H1 (cell line): ENCODE data around the gene EZH2. TPM values are rescaled to one million over a fixed set of nuclear protein-coding genes. Genes with fewer than 3 reads are reported as not detected.

Source experiments
- CTCF ChIA-PET: fragments of 300-600 bp; sonication (Branson Sonifier 250); formaldehyde crosslinking; loops from one replicate; lab custom pipeline; 2021; ENCODE audit not compliant: partially characterized antibody; lab: Charles Lee
- POLR2A ChIA-PET: fragments of 300-600 bp; sonication (Branson Sonifier 250); formaldehyde crosslinking; loops from one replicate; lab custom pipeline; 2021; ENCODE audit warnings: inconsistent platforms; ENCODE audit not compliant: partially characterized antibody; lab: Charles Lee
- DNase-seq, 2 experiments: peaks; one replicate each; pipeline versions ENCODE4 v3.0.0 to v3.0.0-alpha.2; 2010 to 2022; ENCODE audit warnings: low spot score in 2 of 2, low read depth in 1 of 2, mixed read lengths in 1 of 2
- FAIRE-seq: peaks from 2 replicates; lab custom pipeline; 2011; peaks lifted over from hg19 to GRCh38; lab: Jason Lieb, UNC
- H2AFZ ChIP-seq: 2 replicates; pipeline ENCODE4 v1.8.1; 2012; ENCODE audit warnings: low read length, inconsistent platforms
- H2AK5ac ChIP-seq: 2 replicates; pipeline ENCODE4 v1.6.1; 2013; ENCODE audit warnings: low read depth, low read length
- H2BK120ac ChIP-seq: replicated peaks from 2 replicates; pipeline ENCODE3; 2013; ENCODE audit warnings: low read depth, low read length, inconsistent platforms
- H2BK12ac ChIP-seq: 2 replicates; pipeline ENCODE4 v1.6.1; 2013; ENCODE audit warnings: low read depth, low read length
- H2BK15ac ChIP-seq: 2 replicates; pipeline ENCODE4 v1.6.1; 2013; ENCODE audit warnings: low read length
- H2BK20ac ChIP-seq: 2 replicates; pipeline ENCODE4 v1.6.1; 2013; ENCODE audit warnings: low read length
- H2BK5ac ChIP-seq: 2 replicates; pipeline ENCODE4 v1.6.1; 2013; ENCODE audit warnings: low read depth, low read length
- H3K14ac ChIP-seq: 2 replicates; pipeline ENCODE4 v1.6.1; 2013; ENCODE audit warnings: inconsistent platforms; ENCODE audit not compliant: insufficient read length
- H3K18ac ChIP-seq: 2 replicates; pipeline ENCODE4 v1.6.1; 2013; ENCODE audit warnings: low read length; ENCODE audit errors: extremely low read depth
- H3K23ac ChIP-seq: 2 replicates; pipeline ENCODE4 v1.6.1; 2013; ENCODE audit warnings: inconsistent platforms; ENCODE audit not compliant: insufficient read length
- H3K23me2 ChIP-seq: 2 replicates; pipeline ENCODE4 v1.6.1; 2013; ENCODE audit warnings: low read depth, low read length
- H3K27ac ChIP-seq: 2 replicates; pipeline ENCODE4 v1.6.1; 2011; ENCODE audit warnings: low read depth, low read length, inconsistent platforms
- H3K27me3 ChIP-seq, 4 experiments: replicated peaks in 1 of 4; 1 replicate in 1 of 4; 2 replicates in 3 of 4; pipeline versions ENCODE4 v1.6.1 to v1.8.1; 2011 to 2013; ENCODE audit warnings: low read length in 3 of 4, mild to moderate bottlenecking in 3 of 4, inconsistent platforms in 2 of 4, mixed read lengths in 2 of 4, moderate library complexity in 1 of 4; ENCODE audit not compliant: control insufficient read depth in 3 of 4, insufficient read depth in 3 of 4; ENCODE audit errors: extremely low read depth in 1 of 4
- H3K36me3 ChIP-seq, 4 experiments: 2 replicates each; pipeline versions ENCODE4 v1.6.1 to v1.8.1; 2011 to 2013; ENCODE audit warnings: mild to moderate bottlenecking in 4 of 4, low read length in 3 of 4, moderate library complexity in 2 of 4, control low read depth in 1 of 4, inconsistent platforms in 1 of 4; ENCODE audit not compliant: insufficient read depth in 4 of 4, control insufficient read depth in 2 of 4
- H3K4ac ChIP-seq: replicated peaks from 2 replicates; pipeline ENCODE3; 2013; ENCODE audit warnings: low read length, low read depth, mixed read lengths, inconsistent platforms; ENCODE audit not compliant: insufficient read length
- H3K4me1 ChIP-seq, 4 experiments: replicated peaks in 1 of 4; 1 replicate in 1 of 4; 2 replicates in 3 of 4; pipeline versions ENCODE4 v1.6.1 to v1.8.1; 2011 to 2013; ENCODE audit warnings: low read length in 3 of 4, inconsistent platforms in 2 of 4, mixed read lengths in 1 of 4; ENCODE audit not compliant: insufficient read depth in 4 of 4, control insufficient read depth in 3 of 4
- H3K4me2 ChIP-seq, 2 experiments: 2 replicates each; pipeline versions ENCODE4 v1.6.1 to v1.8.1; 2011 to 2013; ENCODE audit warnings: low read depth in 2 of 2, low read length in 2 of 2, control low read depth in 1 of 2, inconsistent platforms in 1 of 2, mild to moderate bottlenecking in 1 of 2; ENCODE audit not compliant: insufficient read depth in 1 of 2
- H3K4me3 ChIP-seq, 4 experiments: fragments of 200-600, 300-600 bp in 1 of 4; sonication (generic), shearing (Covaris generic), sonication (Bioruptor Twin) in 1 of 4; 2 replicates each; pipeline versions ENCODE4 v1.5.1 to v1.8.1; 2011 to 2016; ENCODE audit warnings: low read length in 4 of 4, low read depth in 3 of 4, control low read depth in 2 of 4, inconsistent platforms in 2 of 4, mild to moderate bottlenecking in 2 of 4, mixed read lengths in 1 of 4, moderate library complexity in 1 of 4; ENCODE audit not compliant: insufficient read depth in 2 of 4; ENCODE audit errors: extremely low read depth in 1 of 4
- H3K56ac ChIP-seq: replicated peaks from 2 replicates; pipeline ENCODE3; 2013; ENCODE audit warnings: low read depth, mild to moderate bottlenecking, mixed read lengths, low read length, inconsistent platforms; ENCODE audit not compliant: insufficient read length
- H3K79me1 ChIP-seq: 2 replicates; pipeline ENCODE4 v1.6.1; 2013; ENCODE audit warnings: low read depth, low read length, control low read depth
- H3K79me2 ChIP-seq, 2 experiments: 2 replicates each; pipeline versions ENCODE4 v1.6.1 to v1.8.1; 2012 to 2013; ENCODE audit warnings: low read length in 2 of 2, mild to moderate bottlenecking in 2 of 2, inconsistent platforms in 1 of 2; ENCODE audit not compliant: insufficient read depth in 2 of 2, control insufficient read depth in 1 of 2
- H3K9ac ChIP-seq, 4 experiments: replicated peaks in 1 of 4; 1 replicate in 1 of 4; 2 replicates in 3 of 4; pipeline versions ENCODE4 v1.6.1 to v1.8.1; 2011 to 2013; ENCODE audit warnings: low read depth in 3 of 4, low read length in 3 of 4, control low read depth in 2 of 4, mild to moderate bottlenecking in 2 of 4, moderate library complexity in 2 of 4, inconsistent platforms in 1 of 4; ENCODE audit errors: extremely low read depth in 1 of 4
- H3K9me3 ChIP-seq, 2 experiments: 2 replicates each; pipeline versions ENCODE4 v1.6.1 to v1.8.1; 2012 to 2013; ENCODE audit warnings: mild to moderate bottlenecking in 2 of 2, moderate library complexity in 2 of 2, control low read depth in 1 of 2, inconsistent platforms in 1 of 2, low read depth in 1 of 2, low read length in 1 of 2, mixed read lengths in 1 of 2; ENCODE audit not compliant: insufficient read depth in 2 of 2
- H4K20me1 ChIP-seq, 2 experiments: replicated peaks in 1 of 2; 2 replicates each; pipeline versions ENCODE3 to v1.8.1; 2011 to 2013; ENCODE audit warnings: inconsistent platforms in 2 of 2, low read length in 2 of 2, mild to moderate bottlenecking in 1 of 2; ENCODE audit not compliant: insufficient read depth in 2 of 2, control insufficient read depth in 1 of 2
- H4K5ac ChIP-seq: 2 replicates; pipeline ENCODE4 v1.6.1; 2013; ENCODE audit warnings: low read length, low read depth, mixed read lengths, inconsistent platforms; ENCODE audit not compliant: insufficient read length
- H4K8ac ChIP-seq: 2 replicates; pipeline ENCODE4 v1.8.0; 2013; ENCODE audit warnings: mild to moderate bottlenecking, moderate library complexity, low read length, inconsistent platforms; ENCODE audit not compliant: insufficient read depth; ENCODE audit errors: extremely low read depth
- H4K91ac ChIP-seq: replicated peaks from 2 replicates; pipeline ENCODE3; 2013; ENCODE audit warnings: low read length, mixed read lengths, inconsistent platforms; ENCODE audit not compliant: insufficient read length
- FOSL1 ChIP-seq: IDR thresholded peaks from 2 replicates; pipeline ENCODE4 v1.6.1; 2011; ENCODE audit warnings: mild to moderate bottlenecking, low read depth, low read length, moderate library complexity; ENCODE audit not compliant: insufficient read depth
- GABPA ChIP-seq: IDR thresholded peaks from 2 replicates; pipeline ENCODE4 v1.6.1; 2011; ENCODE audit warnings: mild to moderate bottlenecking, low read length, moderate library complexity, borderline replicate concordance; ENCODE audit not compliant: insufficient read depth
- HDAC2 ChIP-seq, 2 experiments: fragments of 300-600 bp in 1 of 2; sonication (generic) in 1 of 2; IDR thresholded peaks; 2 replicates each; pipeline ENCODE4 v1.6.1; 2011 to 2012; ENCODE audit warnings: low read depth in 2 of 2, low read length in 2 of 2, mild to moderate bottlenecking in 2 of 2, moderate library complexity in 2 of 2, borderline replicate concordance in 1 of 2, inconsistent platforms in 1 of 2
- JUND ChIP-seq: IDR thresholded peaks from 2 replicates; pipeline ENCODE4 v1.6.1; 2011; ENCODE audit warnings: mild to moderate bottlenecking, improper control_type of control experiment, low read length
- KDM5A ChIP-seq: fragments of 200-600 bp; IDR thresholded peaks from 2 replicates; pipeline ENCODE4 v1.7.1; 2012; ENCODE audit warnings: mild to moderate bottlenecking, low read length, inconsistent platforms, mixed read lengths
- PHF8 ChIP-seq: fragments of 200-600 bp; sonication (generic); conservative IDR thresholded peaks from 2 replicates; pipeline ENCODE4 v1.7.1; 2012; ENCODE audit warnings: low read depth, mild to moderate bottlenecking, inconsistent platforms, low read length, moderate library complexity
- SRF ChIP-seq: IDR thresholded peaks from 2 replicates; pipeline ENCODE4 v1.6.1; 2011; ENCODE audit warnings: mild to moderate bottlenecking, low read depth, low read length, moderate library complexity
- TCF12 ChIP-seq: IDR thresholded peaks from 2 replicates; pipeline ENCODE4 v1.6.1; 2011; ENCODE audit warnings: low read depth, mild to moderate bottlenecking, low read length
- WGBS, 2 experiments: shearing (Covaris generic) in 1 of 2; methylation state at CpG; one replicate each; pipeline versions ENCODE4 v1.1.6 to v1.1.7; 2013 to 2015; ENCODE audit warnings: low lambda C conversion rate in 2 of 2, mixed read lengths in 2 of 2, inconsistent platforms in 1 of 2, low coverage in 1 of 2, missing lambda C conversion rate in 1 of 2; ENCODE audit not compliant: insufficient replicate concordance in 2 of 2, insufficient coverage in 1 of 2, insufficient read length in 1 of 2; ENCODE audit errors: extremely low coverage in 1 of 2, missing lambda C conversion rate in 1 of 2; 5-methylcytosine and 5-hydroxymethylcytosine counted together
- polyA plus RNA-seq, 7 experiments: library from polyadenylated mRNA; depleted of rRNA in 3 of 7; stranded (reverse) in 5 of 7; unstranded in 2 of 7; fragments of >200 nt in 5 of 7; fragments of 200-250 nt in 2 of 7; gene quantifications; 1 replicate in 5 of 7; 2 replicates in 1 of 7; 4 replicates in 1 of 7; pipeline versions ENCODE4 v1.2.1 to v1.2.3, GENCODE V29; 2011 to 2013; ENCODE audit warnings: missing spikeins in 2 of 7, mixed read lengths in 2 of 7
- total RNA-seq: library from RNA; stranded (reverse); fragmentation: NEBNext Ultra II Directional; extraction: Animal tissue kit (Norgen Biotek cat#: 25700); gene quantifications from 2 replicates; pipeline ENCODE4 v1.2.1, GENCODE V29; 2021

The EZH2 gene
- total and polyA plus RNA-seq, 2 of the 8 experiments (the other 6 are each of a cell fraction or from before 2014, with no cell fraction given): 28.9 to 49.0 TPM

GRCh38 chr7:148868378-148868674, 15.8 kb downstream of the EZH2 start:
- Histone ChIP-seq H3K23ac (no peak overlapping the region), H4K91ac (no peak overlapping the region), H4K5ac (no peak overlapping the region), H2BK15ac (no peak overlapping the region), H3K27me3 (no peaks in the 10 kb centered on the region), H2BK5ac (no peak overlapping the region), H3K36me3 (no peaks in the 10 kb centered on the region; a peak in 1 of 8 replicates), H3K4me1 (peaks cover 0 to 8% (median 0%) of the 10 kb centered on the region in 4 experiments; a peak in 1 of 7 replicates), H2AFZ (no peak overlapping the region), H3K23me2 (no peaks in the 10 kb centered on the region), H3K4me3 (no peak overlapping the region), H3K18ac (no peak overlapping the region), H2BK20ac (no peak overlapping the region), H2BK12ac (no peak overlapping the region), H2AK5ac (no peak overlapping the region), H3K27ac (no peak overlapping the region), H3K9ac (no peak overlapping the region), H3K14ac (no peak overlapping the region), H3K79me2 (peaks cover 16 to 99% of the 10 kb centered on the region in 2 experiments), H3K4ac (no peak overlapping the region), H3K79me1 (0 out of 2 replicates have a peak, but pooled peaks cover 2% of the 10 kb centered on the region), H2BK120ac (no peak overlapping the region), H3K9me3 (peaks cover 0 to 9% of the 10 kb centered on the region in 2 experiments; a peak in 1 of 4 replicates), H3K4me2 (no peak overlapping the region), H3K56ac (no peak overlapping the region), H4K8ac (no peak overlapping the region), H4K20me1 (peaks cover 6 to 9% of the 10 kb centered on the region in 2 experiments)
- DNase-seq (no peak), FAIRE-seq (no peak)
- ChIA-PET CTCF (interaction anchor here (1.3 to 1.4 kb wide), 2 partner anchors 12 to 73 kb away, joined by 3 to 5 read pairs; no protein-coding TSS in a partner anchor), POLR2A (no interaction called here)
- WGBS, 2 experiments: 71% methylated on average over 5 of the region's 5 CpGs; no CpG with 5 or more reads in 1 of the 2 experiments
- TF ChIP-seq HDAC2 (IDR thresholded peaks at IDR 0.05; ENCODE audit: borderline replicate concordance in 1 of 2, low read depth in 2 of 2, low read length in 2 of 2) (no peak), GABPA (no peak), KDM5A (no peak), JUND (no peak), TCF12 (no peak), PHF8 (no peak), SRF (no peak), FOSL1 (no peak)
